NT2/D1 (cell line): ENCODE results near the gene TRAPPC3.

Source experiments
- DNase-seq: peaks from one replicate; pipeline ENCODE4 v3.0.0-alpha.2; 2011; ENCODE audit warnings: low read depth, low spot score
- H3K27me3 ChIP-seq: 2 replicates; pipeline ENCODE4 v1.6.0; 2011; ENCODE audit warnings: mild to moderate bottlenecking; ENCODE audit not compliant: insufficient read length, insufficient read depth
- H3K36me3 ChIP-seq: 2 replicates; pipeline ENCODE4 v1.6.1; 2011; ENCODE audit warnings: mild to moderate bottlenecking, low read length, mixed read lengths; ENCODE audit not compliant: insufficient read depth, insufficient read length
- H3K4me1 ChIP-seq: 2 replicates; pipeline ENCODE4 v1.5.1; 2011; ENCODE audit not compliant: insufficient read depth, insufficient read length
- H3K4me3 ChIP-seq: 2 replicates; pipeline ENCODE4 v1.5.1; 2011; ENCODE audit warnings: low read depth; ENCODE audit not compliant: insufficient read length
- H3K9ac ChIP-seq: 2 replicates; pipeline ENCODE4 v1.6.0; 2011; ENCODE audit warnings: low read depth; ENCODE audit not compliant: insufficient read length
- H3K9me3 ChIP-seq: 2 replicates; pipeline ENCODE4 v1.5.1; 2011; ENCODE audit warnings: mild to moderate bottlenecking, low read length; ENCODE audit not compliant: insufficient read depth
- SUZ12 ChIP-seq: IDR thresholded peaks from 2 replicates; pipeline ENCODE4 v1.6.1; 2011; ENCODE audit not compliant: insufficient read length, insufficient read depth; ENCODE audit errors: extremely low read depth
- YY1 ChIP-seq: IDR thresholded peaks from 2 replicates; pipeline ENCODE4 v1.6.1; 2011; ENCODE audit not compliant: insufficient read length, insufficient read depth
- ZNF274 ChIP-seq: IDR thresholded peaks from 2 replicates; pipeline ENCODE4 v1.6.1; 2011; ENCODE audit warnings: mild to moderate bottlenecking, low read depth, low read length

The TRAPPC3 gene

GRCh38 chr1:36134505-36135329 is 14.6 kb downstream of the TRAPPC3 start:
- DNase-seq = peak; percentile 70
- Histone ChIP-seq H3K4me3 (no peak overlapping the region), H3K9ac (no peak overlapping the region), H3K27me3 (no peaks in the 10 kb centered on the region), H3K36me3 (peaks cover 38% of the 10 kb centered on the region), H3K9me3 (no peaks in the 10 kb centered on the region), H3K4me1 (peaks cover 15% of the 10 kb centered on the region)
- no peak for TF ChIP-seq ZNF274
- no peak for TF ChIP-seq SUZ12
- TF ChIP-seq YY1 = no peak

GRCh38 chr1:36134031-36134430 is 15.3 kb downstream of the TRAPPC3 start:
- Histone ChIP-seq H3K36me3 (peaks cover 32% of the 10 kb centered on the region), H3K9ac (no peak overlapping the region), H3K9me3 (no peaks in the 10 kb centered on the region), H3K4me3 (no peak overlapping the region), H3K27me3 (no peaks in the 10 kb centered on the region), H3K4me1 (peaks cover 15% of the 10 kb centered on the region)
- DNase-seq = no peak
- TF ChIP-seq ZNF274 = no peak
- TF ChIP-seq SUZ12 = no peak
- peak; percentile 2 for TF ChIP-seq YY1

GRCh38 chr1:36133484-36133883 is 15.8 kb downstream of the TRAPPC3 start:
- TF ChIP-seq SUZ12 (no peak), ZNF274 (no peak), YY1 (no peak)
- Histone ChIP-seq H3K9ac (peak overlapping the region; percentile 34), H3K9me3 (no peaks in the 10 kb centered on the region), H3K4me3 (no peak overlapping the region), H3K36me3 (peaks cover 30% of the 10 kb centered on the region), H3K27me3 (no peaks in the 10 kb centered on the region), H3K4me1 (peaks cover 15% of the 10 kb centered on the region)
- DNase-seq = no peak

- Histone ChIP-seq H3K36me3 (peaks cover 15% of the 10 kb centered on the region), H3K27me3 (peaks cover under 1% of the 10 kb centered on the region), H3K4me3 (no peak overlapping the region), H3K9ac (no peak overlapping the region), H3K4me1 (peaks cover 18% of the 10 kb centered on the region), H3K9me3 (no peaks in the 10 kb centered on the region)
- DNase-seq = no peak
- TF ChIP-seq YY1 (no peak), SUZ12 (no peak), ZNF274 (no peak)
These were observed 17.3 kb downstream of the TRAPPC3 start for GRCh38 chr1:36132029-36132428.

GRCh38 chr1:36128905-36129206 is 20.4 kb downstream of the TRAPPC3 start:
- H3K36me3 ChIP-seq = no peaks in the 10 kb centered on the region
- H3K4me3 ChIP-seq = no peak overlapping the region
- peaks cover 31% of the 10 kb centered on the region for H3K27me3 ChIP-seq
- no peak for DNase-seq
- H3K9me3 ChIP-seq = no peaks in the 10 kb centered on the region
- peaks cover 24% of the 10 kb centered on the region for H3K4me1 ChIP-seq
- TF ChIP-seq ZNF274 (no peak), SUZ12 (no peak), YY1 (no peak)
- H3K9ac ChIP-seq = no peak overlapping the region

GRCh38 chr1:36128126-36128904 is 21.0 kb downstream of the TRAPPC3 start:
- no peaks in the 10 kb centered on the region for H3K9me3 ChIP-seq
- no peak overlapping the region for H3K4me3 ChIP-seq
- peaks cover 37% of the 10 kb centered on the region for H3K27me3 ChIP-seq
- H3K4me1 ChIP-seq = peaks cover 20% of the 10 kb centered on the region
- no peak overlapping the region for H3K9ac ChIP-seq
- DNase-seq = no peak
- TF ChIP-seq ZNF274 (no peak), SUZ12 (no peak), YY1 (no peak)
- H3K36me3 ChIP-seq = no peaks in the 10 kb centered on the region

- TF ChIP-seq SUZ12 (no peak), YY1 (no peak), ZNF274 (no peak)
- no peaks in the 10 kb centered on the region for H3K36me3 ChIP-seq
- H3K27me3 ChIP-seq = peaks cover 49% of the 10 kb centered on the region
- DNase-seq = no peak
- H3K4me1 ChIP-seq = peaks cover 20% of the 10 kb centered on the region
- H3K9me3 ChIP-seq = no peaks in the 10 kb centered on the region
- H3K4me3 ChIP-seq = no peak overlapping the region
- H3K9ac ChIP-seq = no peak overlapping the region
These were observed 22.3 kb downstream of the TRAPPC3 start for GRCh38 chr1:36126797-36127500.
